GM18499 (cell line): ENCODE data around the gene EXOSC1.
"Not testable (repeated sequence)": the region's sequence is repeated elsewhere in the genome, so short reads cannot be mapped to it uniquely, and the experiment has no call there.

Experiments
- ATAC-seq: cut with Tn5 transposase; IDR thresholded peaks from one replicate; pipeline ENCODE4 v1.9.1; 2021; ENCODE audit warnings: moderate number of reproducible peaks; ENCODE audit not compliant: insufficient read depth, unreplicated experiment

EXOSC1 gene

GRCh38 chr10:97445722-97446639 lies at the start of gene EXOSC1, which contains the start of gene ZDHHC16:
Gene EXOSC1 (minus strand): TSS chr10:97446006. CDS start chr10:97445985, 21 bp downstream.
Gene ZDHHC16 (plus strand): TSS chr10:97446175. CDS start chr10:97451676, 5,501 bp downstream.
- peak; percentile 86 for ATAC-seq

GRCh38 chr10:97494863-97495506 lies 49.2 kb upstream of the EXOSC1 start:
- ATAC-seq = no peak

GRCh38 chr10:97494151-97494550 lies 48.3 kb upstream of the EXOSC1 start:
- no peak for ATAC-seq

GRCh38 chr10:97490592-97490991 lies 44.8 kb upstream of the EXOSC1 start:
- no peak for ATAC-seq

- ATAC-seq = no peak
Observed at GRCh38 chr10:97485647-97486281, 40.0 kb upstream of the EXOSC1 start.

GRCh38 chr10:97483921-97484320 lies 38.1 kb upstream of the EXOSC1 start:
- no peak for ATAC-seq

- no peak for ATAC-seq
Observed at GRCh38 chr10:97483506-97483905, 37.7 kb upstream of the EXOSC1 start.

GRCh38 chr10:97482381-97482780 lies 36.6 kb upstream of the EXOSC1 start:
- no peak for ATAC-seq

- no peak for ATAC-seq
Observed at GRCh38 chr10:97481071-97481470, 35.3 kb upstream of the EXOSC1 start.

GRCh38 chr10:97479939-97480338 lies 34.1 kb upstream of the EXOSC1 start:
- ATAC-seq = no peak

- not testable (repeated sequence) for ATAC-seq
Observed at GRCh38 chr10:97479410-97479809, 33.6 kb upstream of the EXOSC1 start.

GRCh38 chr10:97475936-97476594 lies 30.3 kb upstream of the EXOSC1 start:
- ATAC-seq = no peak

- ATAC-seq = no peak
Observed at GRCh38 chr10:97474918-97475317, 29.1 kb upstream of the EXOSC1 start.

GRCh38 chr10:97468781-97469180 lies 23.0 kb upstream of the EXOSC1 start:
- ATAC-seq = not testable (repeated sequence)

- no peak for ATAC-seq
Observed at GRCh38 chr10:97468162-97468561, 22.4 kb upstream of the EXOSC1 start.

- no peak for ATAC-seq
Observed at GRCh38 chr10:97466755-97467154, 20.9 kb upstream of the EXOSC1 start.

GRCh38 chr10:97465982-97466381 lies 20.2 kb upstream of the EXOSC1 start:
- ATAC-seq = no peak

GRCh38 chr10:97464226-97464625 lies 18.4 kb upstream of the EXOSC1 start:
- no peak for ATAC-seq

- no peak for ATAC-seq
Observed at GRCh38 chr10:97463363-97464132, 17.7 kb upstream of the EXOSC1 start.

- no peak for ATAC-seq
Observed at GRCh38 chr10:97462309-97462708, 16.5 kb upstream of the EXOSC1 start.
